Activated CD8-positive, alpha-beta T cell treated with anti-CD3 and anti-CD28 coated beads for 36 hours (primary cell): Measurements from ENCODE around the gene PTGES2. TPM values are rescaled to one million over a fixed set of nuclear protein-coding genes. Genes with fewer than 3 reads are reported as not detected.

Source experiments
- ATAC-seq: fragments of 200-7000 bp; cut with Tn5 transposase; one replicate; pipeline ENCODE4 v1.10.0; 2021; ENCODE audit warnings: mild to moderate bottlenecking, moderate library complexity
- CTCF ChIA-PET: fragments of 350-600 bp; sonication (Branson Sonifier 250); formaldehyde crosslinking; loops from one replicate; lab custom pipeline; 2021; ENCODE audit warnings: antibody characterized with exemption; lab: Charles Lee
- POLR2A ChIA-PET: fragments of 350-600 bp; sonication (Branson Sonifier 250); formaldehyde crosslinking; loops from one replicate; lab custom pipeline; 2021; ENCODE audit warnings: antibody characterized with exemption; lab: Charles Lee
- DNase-seq: peaks from one replicate; pipeline ENCODE4 v3.0.0-alpha.2; 2020
- H3K27ac Mint-ChIP-seq: one replicate; pipeline ENCODE4 v1.8.0; 2021; ENCODE audit warnings: mild to moderate bottlenecking, mixed read lengths
- H3K27me3 Mint-ChIP-seq: one replicate; pipeline ENCODE4 v1.8.0; 2021; ENCODE audit warnings: mixed read lengths
- H3K36me3 Mint-ChIP-seq: one replicate; pipeline ENCODE4 v1.8.0; 2021; ENCODE audit warnings: low read depth, mixed read lengths
- H3K4me1 Mint-ChIP-seq: one replicate; pipeline ENCODE4 v1.8.0; 2021; ENCODE audit warnings: low read depth, mixed read lengths
- H3K4me3 Mint-ChIP-seq: one replicate; pipeline ENCODE4 v1.8.0; 2021; ENCODE audit warnings: mild to moderate bottlenecking, moderate library complexity, mixed read lengths
- H3K9me3 Mint-ChIP-seq: one replicate; pipeline ENCODE4 v1.8.0; 2021; ENCODE audit warnings: mixed read lengths
- CTCF ChIP-seq: fragments of 200-600 bp; IDR thresholded peaks from one replicate; pipeline ENCODE4 v1.8.0; 2022; ENCODE audit warnings: antibody characterized with exemption, mild to moderate bottlenecking
- intact Hi-C: fragments of 100-400 bp; cut with micrococcal nuclease; formaldehyde crosslinking; loops from one replicate; pipeline ENCODE4 v1.10.0; 2022
- total RNA-seq, 2 experiments: library from RNA; stranded (reverse); gene quantifications; one replicate each; pipeline ENCODE4 v1.2.3, GENCODE V29; 2021

The PTGES2 gene
- total RNA-seq, 2 experiments from 2014 or later, result 40.8 to 49.5 TPM

GRCh38 chr9:128099932-128100491, 27.5 kb downstream of the PTGES2 start:
- POLR2A ChIA-PET, result interaction anchor here (0.7 to 1.7 kb wide), 7 partner anchors 12 to 452 kb away, joined by 3 to 6 read pairs (median 3); partner anchors contain the start of gene SPTAN1
- no peaks in the 10 kb centered on the region for H3K9me3 Mint-ChIP-seq
- H3K27me3 Mint-ChIP-seq, result no peaks in the 10 kb centered on the region
- DNase-seq (peak; percentile 53), ATAC-seq (peak; percentile 17)
- H3K4me3 Mint-ChIP-seq, result peak overlapping the region; percentile 66
- H3K4me1 Mint-ChIP-seq, result peaks cover 75% of the 10 kb centered on the region
- H3K27ac Mint-ChIP-seq, result no peak overlapping the region
- peaks cover 28% of the 10 kb centered on the region for H3K36me3 Mint-ChIP-seq
- TF ChIP-seq CTCF, result no peak
- intact Hi-C loops, result no loop called here
- CTCF ChIA-PET, result interaction anchor here (0.7 to 10.5 kb wide), 7 partner anchors 11 to 66 kb away, joined by 3 to 94 read pairs (median 4); no protein-coding TSS in a partner anchor

- no peaks in the 10 kb centered on the region for H3K27me3 Mint-ChIP-seq
- ChIA-PET POLR2A (interaction anchor here (0.7 to 1.7 kb wide), 6 partner anchors 11 to 453 kb away, joined by 3 to 6 read pairs (median 4); partner anchors contain the start of gene SPTAN1), CTCF (interaction anchor here (0.6 to 10.5 kb wide), 7 partner anchors 9 to 65 kb away, joined by 3 to 94 read pairs (median 4); no protein-coding TSS in a partner anchor)
- no peak for TF ChIP-seq CTCF
- H3K27ac Mint-ChIP-seq, result peak overlapping the region; percentile 77
- H3K4me3 Mint-ChIP-seq, result peak overlapping the region; percentile 66
- ATAC-seq (no peak), DNase-seq (peak; percentile 35)
- H3K4me1 Mint-ChIP-seq, result peaks cover 81% of the 10 kb centered on the region
- H3K9me3 Mint-ChIP-seq, result no peaks in the 10 kb centered on the region
- H3K36me3 Mint-ChIP-seq, result peaks cover 31% of the 10 kb centered on the region
- intact Hi-C loops, result no loop called here
These were observed 28.1 kb downstream of the PTGES2 start for GRCh38 chr9:128099231-128099931.

- peak overlapping the region; percentile 77 for H3K27ac Mint-ChIP-seq
- peaks cover 27% of the 10 kb centered on the region for H3K36me3 Mint-ChIP-seq
- TF ChIP-seq CTCF, result no peak
- H3K9me3 Mint-ChIP-seq, result no peaks in the 10 kb centered on the region
- DNase-seq (peak; percentile 94), ATAC-seq (peak; percentile 64)
- H3K27me3 Mint-ChIP-seq, result no peaks in the 10 kb centered on the region
- intact Hi-C loops, result no loop called here
- ChIA-PET POLR2A (interaction anchor here (1.3 to 1.7 kb wide), 3 partner anchors 27 to 157 kb away, joined by 3 to 6 read pairs (median 4); no protein-coding TSS in a partner anchor), CTCF (interaction anchor here (0.6 to 10.5 kb wide), 5 partner anchors 8 to 63 kb away, joined by 3 to 94 read pairs (median 4); no protein-coding TSS in a partner anchor)
- H3K4me1 Mint-ChIP-seq, result peaks cover 80% of the 10 kb centered on the region
- H3K4me3 Mint-ChIP-seq, result peak overlapping the region; percentile 66
These were observed 29.0 kb downstream of the PTGES2 start for GRCh38 chr9:128098297-128099230.

GRCh38 chr9:128097543-128098296, 29.8 kb downstream of the PTGES2 start:
- intact Hi-C loops, result no loop called here
- H3K4me1 Mint-ChIP-seq, result peaks cover 80% of the 10 kb centered on the region
- TF ChIP-seq CTCF, result no peak
- peak overlapping the region; percentile 66 for H3K4me3 Mint-ChIP-seq
- no peaks in the 10 kb centered on the region for H3K9me3 Mint-ChIP-seq
- H3K36me3 Mint-ChIP-seq, result peaks cover 21% of the 10 kb centered on the region
- ChIA-PET POLR2A (interaction anchor here (0.6 to 1.3 kb wide), 2 partner anchors 26 to 156 kb away, joined by 3 read pairs; no protein-coding TSS in a partner anchor), CTCF (interaction anchor here (0.8 to 10.5 kb wide), 6 partner anchors 9 to 63 kb away, joined by 3 to 94 read pairs (median 4); no protein-coding TSS in a partner anchor)
- ATAC-seq (no peak), DNase-seq (peak; percentile 60)
- peak overlapping the region; percentile 77 for H3K27ac Mint-ChIP-seq
- H3K27me3 Mint-ChIP-seq, result no peaks in the 10 kb centered on the region
